Uterus (tissue), 2 donors: ENCODE data around the gene CHAC1.

ENCODE experiments used
- POLR2A ChIP-seq, 2 donors: fragments of 450-650 bp; IDR thresholded peaks; one replicate each; pipeline ENCODE4 v1.6.1; 2016; ENCODE audit warnings: antibody characterized with exemption in 2 of 2, mild to moderate bottlenecking in 1 of 2, moderate library complexity in 1 of 2
- TF ChIP-seq, protein P1 (sequence below), 4 experiments: fragments of 200-600 bp in 2 of 4; fragments of 450-650 bp in 2 of 4; sonication (generic) in 2 of 4; IDR thresholded peaks; one replicate each; pipeline ENCODE4 v1.5.1; 2016 to 2019; ENCODE audit warnings: antibody characterized with exemption in 4 of 4, mild to moderate bottlenecking in 2 of 4, moderate library complexity in 1 of 4

DNA sequence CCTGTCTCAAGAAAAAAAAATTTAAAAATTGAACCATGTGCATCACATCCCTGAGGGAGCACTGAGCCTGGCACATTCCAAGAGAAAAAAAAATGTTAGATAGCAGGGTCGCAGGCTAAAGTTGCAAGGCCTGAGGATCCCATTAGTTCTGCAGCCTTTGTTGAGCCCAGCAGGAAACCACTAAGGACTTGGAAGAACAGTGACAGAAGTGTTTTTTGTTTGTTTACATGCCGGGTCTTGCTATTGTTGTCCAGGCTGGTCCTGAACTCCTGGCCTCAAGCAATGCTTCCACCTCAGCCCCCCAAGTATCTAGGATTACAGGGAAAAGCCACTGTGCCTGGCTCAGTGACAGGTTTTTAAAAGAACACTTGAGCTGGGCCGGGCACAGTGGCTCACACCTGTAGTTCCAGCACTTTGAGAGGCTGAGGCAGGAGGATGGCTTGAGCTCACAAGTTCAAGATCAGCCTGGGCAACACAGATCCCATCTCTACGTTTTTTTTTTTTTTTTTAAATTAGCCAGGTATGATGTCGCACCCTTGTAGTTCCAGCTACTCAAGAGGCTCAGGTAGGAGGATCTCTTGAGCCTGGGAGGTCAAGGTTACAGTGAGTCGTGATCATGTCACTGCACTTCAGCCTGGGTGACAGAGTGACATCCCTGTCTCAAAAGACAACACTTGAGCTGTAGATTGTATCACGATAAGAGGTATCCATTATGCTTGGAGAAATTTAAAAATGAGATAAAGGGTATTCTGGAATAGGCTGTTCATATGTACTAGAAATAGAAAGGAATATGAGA, 15.2 kb downstream of the CHAC1 start:
- TF ChIP-seq, protein P1, sequence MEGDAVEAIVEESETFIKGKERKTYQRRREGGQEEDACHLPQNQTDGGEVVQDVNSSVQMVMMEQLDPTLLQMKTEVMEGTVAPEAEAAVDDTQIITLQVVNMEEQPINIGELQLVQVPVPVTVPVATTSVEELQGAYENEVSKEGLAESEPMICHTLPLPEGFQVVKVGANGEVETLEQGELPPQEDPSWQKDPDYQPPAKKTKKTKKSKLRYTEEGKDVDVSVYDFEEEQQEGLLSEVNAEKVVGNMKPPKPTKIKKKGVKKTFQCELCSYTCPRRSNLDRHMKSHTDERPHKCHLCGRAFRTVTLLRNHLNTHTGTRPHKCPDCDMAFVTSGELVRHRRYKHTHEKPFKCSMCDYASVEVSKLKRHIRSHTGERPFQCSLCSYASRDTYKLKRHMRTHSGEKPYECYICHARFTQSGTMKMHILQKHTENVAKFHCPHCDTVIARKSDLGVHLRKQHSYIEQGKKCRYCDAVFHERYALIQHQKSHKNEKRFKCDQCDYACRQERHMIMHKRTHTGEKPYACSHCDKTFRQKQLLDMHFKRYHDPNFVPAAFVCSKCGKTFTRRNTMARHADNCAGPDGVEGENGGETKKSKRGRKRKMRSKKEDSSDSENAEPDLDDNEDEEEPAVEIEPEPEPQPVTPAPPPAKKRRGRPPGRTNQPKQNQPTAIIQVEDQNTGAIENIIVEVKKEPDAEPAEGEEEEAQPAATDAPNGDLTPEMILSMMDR (IDR thresholded peaks at IDR 0.05), result no peak
- TF ChIP-seq POLR2A (IDR thresholded peaks at IDR 0.05), result no peak
